Measurements from ENCODE around the gene SPATA1. TPM values are rescaled to one million over a fixed set of nuclear protein-coding genes. Genes with fewer than 3 reads are reported as not detected.

The SPATA1 gene
- total and polyA plus RNA-seq, 2 of the 8 experiments (the other 6 are each of a cell fraction or from before 2014, with no cell fraction given): 0.51 to 1.1 TPM

DNA sequence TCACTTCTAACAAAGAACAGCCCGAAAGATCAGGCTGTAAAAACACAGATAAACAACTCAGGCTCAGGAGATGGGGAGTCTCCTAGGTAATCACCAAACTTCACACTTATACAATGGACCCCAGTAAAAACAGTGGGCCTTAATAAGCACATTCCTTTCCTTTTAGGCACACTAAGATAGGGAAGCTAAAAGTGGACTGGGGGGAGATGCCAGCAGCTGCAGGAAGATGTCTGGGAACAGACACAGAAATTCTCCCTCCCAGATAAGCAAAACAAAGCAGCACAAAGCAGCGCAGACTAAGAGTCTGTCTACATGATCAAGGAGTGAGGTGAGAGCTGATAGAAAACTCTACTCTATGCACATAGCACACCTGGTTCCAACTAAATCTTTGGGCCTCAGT lies 97.0 kb downstream of the SPATA1 start:
- H3K23ac ChIP-seq (ENCODE audit: insufficient read length): no peak overlapping the region
- no peak overlapping the region for H2AFZ ChIP-seq (ENCODE audit: low read length)
- DNase-seq (ENCODE audit: low read depth in 1 of 2, low spot score in 2 of 2) (no peak), FAIRE-seq (no peak)
- H4K91ac ChIP-seq (replicated peaks; ENCODE audit: insufficient read length, low read length): no peak overlapping the region
- no peak overlapping the region for H2BK120ac ChIP-seq (replicated peaks; ENCODE audit: low read depth, low read length)
- H2BK15ac ChIP-seq (ENCODE audit: low read length): no peak overlapping the region
- H2AK5ac ChIP-seq (ENCODE audit: low read depth, low read length): no peak overlapping the region
- no peak overlapping the region for H3K4ac ChIP-seq (replicated peaks; ENCODE audit: insufficient read length, low read depth, low read length)
- no peaks in the 10 kb centered on the region for H3K79me1 ChIP-seq (ENCODE audit: low read depth, low read length)
- no peak overlapping the region for H3K27ac ChIP-seq (ENCODE audit: low read depth, low read length)
- H3K4me3 ChIP-seq (ENCODE audit: extremely low read depth in 1 of 4, insufficient read depth in 2 of 4, low read depth in 3 of 4, low read length in 4 of 4): no peak overlapping the region
- H3K79me2 ChIP-seq (ENCODE audit: control insufficient read depth in 1 of 2, insufficient read depth in 2 of 2, low read length in 2 of 2): no peaks in the 10 kb centered on the region
- no peaks in the 10 kb centered on the region for H3K23me2 ChIP-seq (ENCODE audit: low read depth, low read length)
- no peak overlapping the region for H3K14ac ChIP-seq (ENCODE audit: insufficient read length)
- no peak overlapping the region for H2BK12ac ChIP-seq (ENCODE audit: low read depth, low read length)
- H3K36me3 ChIP-seq (ENCODE audit: control insufficient read depth in 2 of 4, insufficient read depth in 4 of 4, low read length in 3 of 4): no peaks in the 10 kb centered on the region
- H4K20me1 ChIP-seq (replicated peaks in 1 of 2; ENCODE audit: control insufficient read depth in 1 of 2, insufficient read depth in 2 of 2, low read length in 2 of 2): no peaks in the 10 kb centered on the region
- H2BK5ac ChIP-seq (ENCODE audit: low read depth, low read length): no peak overlapping the region
- H3K9me3 ChIP-seq (ENCODE audit: insufficient read depth in 2 of 2, low read depth in 1 of 2, low read length in 1 of 2): peaks cover 20 to 24% of the 10 kb centered on the region in 2 experiments
- 95% methylated on average over 2 of the region's 2 CpGs; no CpG with 5 or more reads in 1 of the 2 experiments for WGBS, 2 experiments (ENCODE audit: extremely low coverage in 1 of 2, insufficient coverage in 1 of 2, insufficient read length in 1 of 2, insufficient replicate concordance in 2 of 2, low coverage in 1 of 2, low lambda C conversion rate in 2 of 2, missing lambda C conversion rate in 1 of 2)
- TF ChIP-seq RNF2 (IDR thresholded peaks at IDR 0.05; ENCODE audit: borderline replicate concordance, low read depth, low read length, missing control alignments, poor library complexity, severe bottlenecking) (no peak), HDAC6 (IDR thresholded peaks at IDR 0.05; ENCODE audit: low read depth, low read length) (no peak), KDM1A (IDR thresholded peaks at IDR 0.05; ENCODE audit: borderline replicate concordance, low read length) (no peak), BRCA1 (IDR thresholded peaks at IDR 0.05; ENCODE audit: low read depth, low read length) (no peak), PHF8 (conservative IDR thresholded peaks at IDR 0.05; ENCODE audit: low read depth, low read length) (no peak), TBP (IDR thresholded peaks at IDR 0.05; ENCODE audit: low read depth, low read length) (no peak), RAD21 (IDR thresholded peaks at IDR 0.05 in 1 of 2, conservative IDR thresholded peaks at IDR 0.05 in 1 of 2; ENCODE audit: low read depth in 2 of 2, low read length in 2 of 2) (no peak), TAF1 (IDR thresholded peaks at IDR 0.05; ENCODE audit: low read depth, low read length) (no peak), EP300 (IDR thresholded peaks at IDR 0.05; ENCODE audit: borderline replicate concordance in 1 of 2, low read depth in 2 of 2, low read length in 2 of 2) (no peak), MAFK (IDR thresholded peaks at IDR 0.05; ENCODE audit: low read depth, low read length) (no peak)
- TF ChIP-seq, protein P1, sequence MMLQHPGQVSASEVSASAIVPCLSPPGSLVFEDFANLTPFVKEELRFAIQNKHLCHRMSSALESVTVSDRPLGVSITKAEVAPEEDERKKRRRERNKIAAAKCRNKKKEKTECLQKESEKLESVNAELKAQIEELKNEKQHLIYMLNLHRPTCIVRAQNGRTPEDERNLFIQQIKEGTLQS (IDR thresholded peaks at IDR 0.05; ENCODE audit: insufficient read depth, low read depth, low read length): no peak
- no peak overlapping the region for H2BK20ac ChIP-seq (ENCODE audit: low read length)
- H4K5ac ChIP-seq (ENCODE audit: insufficient read length, low read depth, low read length): no peak overlapping the region
- no peaks in the 10 kb centered on the region; a peak in 1 of 7 replicates for H3K4me1 ChIP-seq (replicated peaks in 1 of 4; ENCODE audit: control insufficient read depth in 3 of 4, insufficient read depth in 4 of 4, low read length in 3 of 4)
- H3K27me3 ChIP-seq (replicated peaks in 1 of 4; ENCODE audit: control insufficient read depth in 3 of 4, extremely low read depth in 1 of 4, insufficient read depth in 3 of 4, low read length in 3 of 4): no peaks in the 10 kb centered on the region
- H3K18ac ChIP-seq (ENCODE audit: extremely low read depth, low read length): no peak overlapping the region
- CTCF ChIA-PET (ENCODE audit: partially characterized antibody): interaction anchor here (0.6 to 3.2 kb wide), 17 partner anchors 9 to 671 kb away, joined by 3 to 13 read pairs (median 4); partner anchors contain the start of gene CTBS
- no peak overlapping the region for H3K56ac ChIP-seq (replicated peaks; ENCODE audit: insufficient read length, low read depth, low read length)
- POLR2A ChIA-PET (ENCODE audit: partially characterized antibody): no interaction called here
- H4K8ac ChIP-seq (ENCODE audit: extremely low read depth, insufficient read depth, low read length): no peak overlapping the region
- H3K9ac ChIP-seq (replicated peaks in 1 of 4; ENCODE audit: extremely low read depth in 1 of 4, low read depth in 3 of 4, low read length in 3 of 4): no peak overlapping the region
- no peak overlapping the region for H3K4me2 ChIP-seq (ENCODE audit: insufficient read depth in 1 of 2, low read depth in 2 of 2, low read length in 2 of 2)
